B cell (primary cell): ENCODE results near the gene NFATC1. TPM values are rescaled to one million over a fixed set of nuclear protein-coding genes. Genes with fewer than 3 reads are reported as not detected.
A peak's percentile ranks its signal among the peaks of the same experiment; 100 is the strongest.

Experiments
- ATAC-seq: fragments of 200-7000 bp; cut with Tn5 transposase; one replicate; pipeline ENCODE4 v1.10.0; 2021; ENCODE audit warnings: low read depth, mild to moderate bottlenecking, moderate number of reproducible peaks, moderate library complexity
- CTCF ChIA-PET: fragments of 350-600 bp; sonication (Branson Sonifier 250); formaldehyde crosslinking; loops from one replicate; lab custom pipeline; 2021; ENCODE audit warnings: antibody characterized with exemption, inconsistent platforms; lab: Charles Lee
- POLR2A ChIA-PET: fragments of 350-600 bp; sonication (Branson Sonifier 250); formaldehyde crosslinking; loops from one replicate; lab custom pipeline; 2021; ENCODE audit warnings: antibody characterized with exemption; lab: Charles Lee
- DNase-seq: peaks from one replicate; pipeline ENCODE4 v3.0.0; 2013
- H2AFZ ChIP-seq: 2 replicates; pipeline ENCODE4 v1.6.1; 2012; ENCODE audit warnings: mild to moderate bottlenecking, low read depth, low read length; ENCODE audit not compliant: insufficient read depth, poor library complexity, severe bottlenecking
- H3K27ac ChIP-seq, 2 donors: 1 replicate in 1 of 2; 2 replicates in 1 of 2; pipeline ENCODE4 v1.5.1; 2012 to 2013; ENCODE audit warnings: low read length in 2 of 2, mild to moderate bottlenecking in 2 of 2, moderate library complexity in 1 of 2
- H3K27me3 ChIP-seq, 4 experiments: fragments of 200-600 bp in 1 of 4; sonication (generic) in 1 of 4; replicated peaks in 1 of 4; 1 replicate in 2 of 4; 2 replicates in 2 of 4; pipeline versions ENCODE4 v1.6.1 to v1.7.0; 2013 to 2016; ENCODE audit warnings: low read length in 3 of 4, mild to moderate bottlenecking in 2 of 4, mixed read lengths in 1 of 4, moderate library complexity in 1 of 4; ENCODE audit not compliant: insufficient read depth in 4 of 4, control insufficient read depth in 3 of 4; ENCODE audit errors: control extremely low read depth in 1 of 4
- H3K36me3 ChIP-seq, 2 experiments: replicated peaks in 1 of 2; 1 replicate in 1 of 2; 2 replicates in 1 of 2; pipeline versions ENCODE4 v1.6.1 to v1.7.1; 2013; ENCODE audit warnings: low read length in 1 of 2; ENCODE audit not compliant: insufficient read depth in 2 of 2, control insufficient read depth in 1 of 2; ENCODE audit errors: control extremely low read depth in 1 of 2, extremely low read depth in 1 of 2
- H3K4me1 ChIP-seq, 2 donors: fragments of 200-600 bp in 1 of 2; sonication (generic) in 1 of 2; 1 replicate in 1 of 2; 2 replicates in 1 of 2; pipeline versions ENCODE4 v1.5.1 to v1.6.1; 2013 to 2017; ENCODE audit warnings: low read length in 2 of 2; ENCODE audit not compliant: control insufficient read depth in 2 of 2, insufficient read depth in 2 of 2
- H3K4me2 ChIP-seq: replicated peaks from 2 replicates; pipeline ENCODE3; 2012; ENCODE audit warnings: mild to moderate bottlenecking, low read depth, low read length; ENCODE audit not compliant: poor library complexity, severe bottlenecking
- H3K4me3 ChIP-seq, 5 experiments: fragments of 200-600 bp in 1 of 5; sonication (generic) in 1 of 5; 1 replicate in 3 of 5; 2 replicates in 2 of 5; pipeline versions ENCODE4 v1.5.1 to v1.7.0; 2011 to 2016; ENCODE audit warnings: low read length in 4 of 5, mild to moderate bottlenecking in 4 of 5, low read depth in 2 of 5, control low read depth in 1 of 5, moderate library complexity in 1 of 5; ENCODE audit not compliant: insufficient read depth in 1 of 5; ENCODE audit errors: control extremely low read depth in 1 of 5, extremely low read depth in 1 of 5
- H3K79me2 ChIP-seq: fragments of 200-600 bp; sonication (generic); one replicate; pipeline ENCODE4 v1.6.0; 2016; ENCODE audit warnings: low read length; ENCODE audit not compliant: control insufficient read depth, insufficient read depth
- H3K9ac ChIP-seq: fragments of 200-600 bp; sonication (generic); 2 replicates; pipeline ENCODE4 v1.6.1; 2017; ENCODE audit warnings: mild to moderate bottlenecking, low read length, moderate library complexity
- H3K9me3 ChIP-seq, 3 donors: one replicate each; pipeline versions ENCODE4 v1.6.1 to v1.7.1; 2013; ENCODE audit warnings: low read length in 2 of 3; ENCODE audit not compliant: control insufficient read depth in 2 of 3, insufficient read depth in 1 of 3; ENCODE audit errors: control extremely low read depth in 1 of 3
- H4K20me1 ChIP-seq: 2 replicates; pipeline ENCODE4 v1.6.0; 2012; ENCODE audit warnings: mild to moderate bottlenecking, low read length; ENCODE audit not compliant: insufficient read depth, control insufficient read depth, poor library complexity, severe bottlenecking
- H3K27ac Mint-ChIP-seq: one replicate; pipeline ENCODE4 v1.8.0; 2021; ENCODE audit warnings: mixed read lengths
- H3K27me3 Mint-ChIP-seq: one replicate; pipeline ENCODE4 v1.8.0; 2021; ENCODE audit warnings: mixed read lengths
- H3K4me1 Mint-ChIP-seq: one replicate; pipeline ENCODE4 v1.8.0; 2021; ENCODE audit warnings: mixed read lengths
- H3K4me3 Mint-ChIP-seq: one replicate; pipeline ENCODE4 v1.8.0; 2021; ENCODE audit warnings: mixed read lengths
- H3K9me3 Mint-ChIP-seq: one replicate; pipeline ENCODE4 v1.8.0; 2022; ENCODE audit warnings: mixed read lengths; ENCODE audit not compliant: insufficient read depth
- EZH2 ChIP-seq: IDR thresholded peaks from 2 replicates; pipeline ENCODE4 v1.6.1; 2012; ENCODE audit warnings: borderline replicate concordance, low read depth, mild to moderate bottlenecking, moderate library complexity, low read length; ENCODE audit not compliant: insufficient read depth, poor library complexity, severe bottlenecking
- WGBS: methylation state at CpG from one replicate; pipeline ENCODE4 v1.1.5; 2013; ENCODE audit warnings: missing lambda C conversion rate; ENCODE audit not compliant: insufficient coverage; 5-methylcytosine and 5-hydroxymethylcytosine counted together
- intact Hi-C: fragments of 100-400 bp; cut with micrococcal nuclease; formaldehyde crosslinking; loops from one replicate; pipeline ENCODE4 v1.10.0; 2022
- polyA plus RNA-seq: library from polyadenylated mRNA; depleted of rRNA; stranded (reverse); fragments of >200 nt; gene quantifications from 2 replicates; pipeline ENCODE4 v1.2.3, GENCODE V29; 2012
- total RNA-seq, 2 donors: library from RNA; stranded (reverse); fragments of 120-200 nt in 1 of 2; gene quantifications; 1 replicate in 1 of 2; 2 replicates in 1 of 2; pipeline versions ENCODE4 v1.2.3 to v1.2.4, GENCODE V29; 2013 to 2022
- TF ChIP-seq, protein P1 (sequence below): fragments of 200-600 bp; IDR thresholded peaks from one replicate; pipeline ENCODE4 v1.8.0; 2022; ENCODE audit warnings: antibody characterized with exemption, mild to moderate bottlenecking

The NFATC1 gene
- total and polyA plus RNA-seq, 2 donors (not counting 1 experiment from before 2014, with no cell fraction given): 32.2 to 108 TPM

DNA sequence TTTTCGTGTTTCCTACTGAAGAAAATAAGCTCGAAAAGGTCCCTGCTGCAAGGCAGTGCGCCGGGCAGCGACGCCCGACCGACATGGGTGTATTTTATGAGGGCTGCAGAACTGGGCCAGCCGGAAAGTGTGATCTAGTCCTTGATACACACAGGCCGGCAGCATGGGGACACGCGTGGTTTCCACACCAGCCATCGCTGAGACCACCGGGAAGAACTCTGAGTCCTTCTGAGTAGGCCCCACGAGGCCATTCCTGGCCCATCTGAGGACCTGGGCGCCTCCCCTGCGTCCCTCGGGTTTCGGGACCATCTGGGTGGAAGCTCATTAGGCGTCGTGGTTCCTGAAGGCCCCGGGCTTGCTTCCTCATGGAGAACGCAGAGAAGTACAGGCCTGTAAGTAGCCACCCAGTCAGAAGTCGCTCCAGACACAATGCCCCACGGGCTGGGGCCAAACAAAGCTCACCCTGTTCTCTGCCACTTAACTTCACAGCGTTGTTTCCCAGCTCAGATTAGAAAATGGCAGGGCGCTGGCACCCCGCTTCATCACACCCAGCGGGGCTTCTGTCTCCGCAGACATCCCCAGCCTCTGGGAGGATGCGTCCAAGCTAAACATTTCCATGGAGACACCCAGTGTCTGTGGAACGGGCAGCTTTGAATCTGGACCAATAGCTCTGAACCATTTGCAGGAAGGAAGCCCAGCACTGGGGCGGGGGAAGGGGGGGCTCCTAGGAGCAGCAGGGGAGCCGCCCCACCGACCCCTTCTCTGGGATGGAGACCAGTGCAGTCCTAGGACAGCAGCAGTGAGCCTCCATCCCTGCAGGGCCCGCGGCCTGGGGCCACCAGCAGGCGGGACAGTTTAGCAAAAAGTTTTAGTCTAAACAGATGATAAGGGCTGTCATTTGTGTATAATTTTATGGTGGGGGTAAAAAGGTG, 2.4 kb downstream of the NFATC1 start:
- no peak overlapping the region for H3K9ac ChIP-seq

More for the DNA sequence above, 2.4 kb downstream of the NFATC1 start:
- H3K9me3 ChIP-seq: no peaks in the 10 kb centered on the region
- Mint-ChIP-seq H3K9me3 (no peaks in the 10 kb centered on the region), H3K4me1 (peaks cover 54% of the 10 kb centered on the region), H3K27ac (peak overlapping the region; percentile 95), H3K4me3 (peak overlapping the region; percentile 88), H3K27me3 (no peaks in the 10 kb centered on the region)
- no peak for ATAC-seq
- H3K4me1 ChIP-seq: peaks cover 55 to 66% of the 10 kb centered on the region in 2 donors
- DNase-seq: peak; percentile 19
- peaks cover 63% of the 10 kb centered on the region for H3K79me2 ChIP-seq
- H2AFZ ChIP-seq: no peak overlapping the region
- peak overlapping the region in 3 of 5 experiments; percentile 16 to 68 (median 60) for H3K4me3 ChIP-seq
- ChIA-PET POLR2A (interaction anchor here (0.7 to 2.6 kb wide), 7 partner anchors 8 to 126 kb away, joined by 3 to 13 read pairs (median 5); no protein-coding TSS in a partner anchor), CTCF (interaction anchor here (0.7 to 4.3 kb wide), 8 partner anchors 7 to 131 kb away, joined by 3 to 38 read pairs (median 10); no protein-coding TSS in a partner anchor)
- H3K27ac ChIP-seq: peak overlapping the region; percentile 10 to 88
- peaks cover 0 to 6% of the 10 kb centered on the region in 2 experiments for H3K36me3 ChIP-seq
- peak overlapping the region; percentile 98 for H3K4me2 ChIP-seq
- 81% methylated on average over 35 of the region's 38 CpGs for WGBS
- TF ChIP-seq, protein P1, sequence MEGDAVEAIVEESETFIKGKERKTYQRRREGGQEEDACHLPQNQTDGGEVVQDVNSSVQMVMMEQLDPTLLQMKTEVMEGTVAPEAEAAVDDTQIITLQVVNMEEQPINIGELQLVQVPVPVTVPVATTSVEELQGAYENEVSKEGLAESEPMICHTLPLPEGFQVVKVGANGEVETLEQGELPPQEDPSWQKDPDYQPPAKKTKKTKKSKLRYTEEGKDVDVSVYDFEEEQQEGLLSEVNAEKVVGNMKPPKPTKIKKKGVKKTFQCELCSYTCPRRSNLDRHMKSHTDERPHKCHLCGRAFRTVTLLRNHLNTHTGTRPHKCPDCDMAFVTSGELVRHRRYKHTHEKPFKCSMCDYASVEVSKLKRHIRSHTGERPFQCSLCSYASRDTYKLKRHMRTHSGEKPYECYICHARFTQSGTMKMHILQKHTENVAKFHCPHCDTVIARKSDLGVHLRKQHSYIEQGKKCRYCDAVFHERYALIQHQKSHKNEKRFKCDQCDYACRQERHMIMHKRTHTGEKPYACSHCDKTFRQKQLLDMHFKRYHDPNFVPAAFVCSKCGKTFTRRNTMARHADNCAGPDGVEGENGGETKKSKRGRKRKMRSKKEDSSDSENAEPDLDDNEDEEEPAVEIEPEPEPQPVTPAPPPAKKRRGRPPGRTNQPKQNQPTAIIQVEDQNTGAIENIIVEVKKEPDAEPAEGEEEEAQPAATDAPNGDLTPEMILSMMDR: no peak
- TF ChIP-seq EZH2: no peak
- peaks cover 32% of the 10 kb centered on the region for H4K20me1 ChIP-seq
- peaks cover 0 to 3% (median 0%) of the 10 kb centered on the region in 4 experiments for H3K27me3 ChIP-seq
- intact Hi-C loops: no loop called here
